DMS 273 (cell line): ENCODE measurements around the gene LKAAEAR1.
A peak's percentile ranks its signal among the peaks of the same experiment; 100 is the strongest.

Experiments used
- DNase-seq: peaks from one replicate; lab custom pipeline; 2025; ENCODE audit not compliant: unreplicated experiment; lab: John Stamatoyannopoulos, UW

The LKAAEAR1 gene

DNA sequence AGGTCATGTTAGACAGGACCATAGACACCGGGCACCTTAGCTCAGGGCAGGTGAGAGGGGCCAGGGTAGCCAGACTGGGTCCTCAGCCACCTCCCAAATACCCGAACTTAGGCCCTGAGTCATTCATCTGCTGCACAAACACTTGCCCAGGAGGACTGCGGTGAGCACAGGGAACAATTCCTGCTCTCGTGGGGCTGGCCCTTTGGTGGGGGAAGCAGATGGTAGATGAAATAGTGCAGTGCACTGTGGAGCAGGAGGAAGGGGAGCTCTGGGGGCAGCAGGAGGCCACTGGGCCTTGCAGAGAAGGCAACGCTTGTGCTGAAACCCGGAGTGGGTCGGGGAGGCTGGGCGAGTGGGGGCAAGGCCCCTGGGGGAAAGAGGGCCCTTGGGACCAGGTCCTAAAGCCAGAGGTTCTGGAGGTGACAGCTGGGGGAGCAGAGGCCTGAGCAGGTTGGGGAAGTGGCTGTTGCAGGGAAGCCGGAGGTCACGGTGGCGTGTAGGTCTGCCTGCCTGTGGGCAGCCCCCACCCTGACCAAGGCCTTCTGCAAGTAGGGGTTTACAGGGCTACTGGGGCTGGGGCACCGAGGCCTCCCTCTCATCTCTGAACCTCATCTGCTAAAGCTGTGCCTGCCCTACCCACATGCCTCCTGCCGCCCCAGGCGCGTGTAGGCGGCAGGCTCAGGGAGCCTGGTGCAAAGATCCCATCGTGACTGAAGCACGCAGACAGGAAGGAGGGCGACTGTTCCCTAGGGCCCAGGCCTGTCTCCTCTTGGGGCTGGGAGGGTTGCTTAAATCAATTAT is 27.8 kb upstream of the LKAAEAR1 start:
- peak; percentile 33 for DNase-seq

DNA sequence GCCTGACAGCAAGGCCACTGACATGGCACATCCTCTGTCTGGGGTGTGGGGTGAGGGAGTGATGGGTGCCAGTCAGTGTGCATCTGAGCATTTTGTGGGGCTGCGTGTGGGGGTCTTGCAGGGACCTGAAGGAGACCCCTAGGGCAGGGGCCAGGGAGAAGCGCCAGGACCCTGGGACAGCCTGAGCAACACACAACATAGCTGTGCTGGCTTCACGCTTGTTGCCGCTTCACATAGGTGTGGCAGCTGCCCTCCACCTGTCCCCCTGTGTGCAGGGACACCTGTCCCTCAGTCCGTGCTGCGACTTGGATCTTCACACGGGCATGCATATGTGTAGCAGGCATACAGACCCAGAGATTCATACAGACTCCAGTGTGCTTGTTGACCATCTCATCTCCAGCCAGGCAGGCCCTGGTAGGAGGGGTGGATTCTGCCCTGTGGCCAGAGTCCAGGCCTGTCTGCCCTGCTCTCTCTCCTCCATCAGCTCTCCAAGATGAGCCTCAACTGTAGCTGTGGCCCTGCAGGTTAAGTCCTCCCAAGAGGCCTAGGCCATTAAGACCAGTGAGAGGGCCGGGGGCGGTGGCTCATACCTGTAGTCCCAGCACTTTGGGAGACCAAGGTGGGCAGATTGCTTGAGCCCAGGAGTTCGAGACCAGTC is 26.3 kb upstream of the LKAAEAR1 start:
- DNase-seq, result no peak

DNA sequence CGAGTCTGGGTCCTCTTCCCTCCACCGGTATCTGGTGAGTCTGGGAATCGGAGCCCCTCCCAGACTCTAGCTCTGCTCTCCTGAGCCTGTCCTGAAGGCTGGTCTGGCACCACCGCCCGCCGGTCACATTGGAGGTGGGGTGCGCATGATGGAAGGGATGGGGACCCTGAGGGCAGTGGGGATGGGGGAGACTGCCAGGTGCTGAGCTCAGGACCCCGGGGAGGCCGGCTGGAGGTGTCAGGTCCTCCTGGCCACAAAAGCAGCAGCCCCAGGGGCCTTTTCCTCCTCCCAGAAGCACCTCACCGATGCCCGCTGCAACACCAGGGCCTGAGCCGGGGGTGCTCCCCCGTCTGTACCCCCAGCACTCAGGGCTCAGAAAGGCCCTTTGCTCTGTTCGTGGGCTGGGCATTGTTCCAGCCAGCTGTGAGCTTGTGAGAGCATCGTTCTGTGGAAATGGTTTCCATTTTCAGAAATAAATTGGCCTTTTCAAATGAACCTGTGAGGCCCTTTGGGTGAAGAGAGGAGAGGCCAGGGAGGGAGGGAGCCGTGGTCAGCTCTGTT is 25.7 kb upstream of the LKAAEAR1 start:
- no peak for DNase-seq

DNA sequence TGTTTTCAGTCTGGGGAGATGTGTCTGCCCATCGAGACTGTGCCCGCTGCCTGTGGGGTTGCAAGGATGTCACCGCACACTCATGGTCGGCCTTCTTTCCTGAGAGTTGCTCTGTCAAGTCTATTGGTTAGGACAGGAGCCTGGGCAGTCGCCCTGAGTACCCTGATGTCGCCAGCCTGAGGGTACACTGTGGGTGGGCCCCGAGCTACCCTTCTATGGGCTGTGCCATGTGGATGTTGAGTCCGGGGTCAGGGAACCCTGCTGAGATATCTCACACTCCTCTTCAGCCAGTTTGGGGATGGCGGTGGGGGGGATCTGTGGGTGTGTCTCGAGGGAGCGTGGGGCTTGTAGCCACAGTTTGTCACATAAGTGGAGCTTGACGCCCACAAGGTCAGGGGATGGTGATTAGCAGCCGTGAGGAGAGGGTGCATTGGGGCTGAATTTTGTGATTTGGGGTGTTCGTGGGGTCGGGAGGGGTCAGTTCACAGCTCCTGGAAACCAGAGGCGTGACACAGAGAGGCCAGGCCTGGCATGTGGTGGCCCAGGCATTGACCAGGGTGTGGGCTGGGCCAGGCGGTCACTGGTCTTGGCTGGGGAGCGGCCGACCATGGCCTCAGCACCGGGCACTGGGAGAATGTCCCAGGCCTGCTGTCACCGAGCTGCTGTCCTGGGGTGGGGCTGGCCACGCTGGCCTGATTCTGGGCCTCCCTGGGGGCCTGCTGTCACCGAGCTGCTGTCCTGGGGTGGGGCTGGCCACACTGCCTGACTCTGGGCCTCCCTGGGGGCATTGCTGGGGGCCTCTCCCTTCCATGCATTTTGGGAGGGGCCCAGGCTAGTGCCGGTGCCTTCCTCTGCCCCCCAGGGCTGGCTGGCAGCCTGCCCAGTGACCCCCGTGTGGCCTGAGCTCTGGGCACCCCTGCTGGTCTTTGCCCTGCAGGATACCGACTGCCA is 24.8 kb upstream of the LKAAEAR1 start:
- no peak for DNase-seq

DNA sequence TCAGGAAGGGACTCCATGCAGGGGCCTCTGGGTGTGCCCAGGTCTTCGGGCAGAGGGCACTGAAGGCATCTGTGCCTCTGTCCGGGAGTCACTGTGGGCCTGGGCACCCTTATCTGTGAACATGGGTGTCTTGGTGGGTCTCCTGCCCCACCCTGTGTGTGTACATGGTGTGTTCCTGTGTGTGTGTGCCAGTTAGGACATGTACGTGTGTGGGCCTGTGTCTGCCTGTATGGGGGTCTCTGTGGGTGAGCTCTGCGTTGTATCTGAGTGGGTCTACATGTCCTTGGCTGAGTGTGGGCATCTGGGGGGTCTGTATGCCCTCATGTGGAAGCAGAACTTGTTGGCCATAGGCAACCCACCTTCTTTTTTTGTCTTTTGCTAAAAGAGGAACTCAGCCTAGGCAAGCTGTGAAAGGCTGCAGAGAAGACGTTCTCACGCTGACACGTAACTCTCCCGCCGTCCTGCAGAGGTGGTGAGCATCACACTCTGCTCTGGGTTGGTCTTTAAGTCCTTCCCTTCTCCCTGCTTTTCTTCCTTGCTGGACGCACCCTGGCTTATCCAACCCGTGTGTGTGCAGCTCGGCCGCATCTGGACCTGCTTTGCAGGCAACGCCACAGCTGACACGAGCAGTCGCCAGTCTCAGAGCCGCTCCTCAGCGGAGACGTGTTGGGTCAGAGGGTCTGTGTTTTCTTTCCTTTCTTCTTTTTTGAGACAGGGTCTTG is 23.7 kb upstream of the LKAAEAR1 start:
- no peak for DNase-seq

DNA sequence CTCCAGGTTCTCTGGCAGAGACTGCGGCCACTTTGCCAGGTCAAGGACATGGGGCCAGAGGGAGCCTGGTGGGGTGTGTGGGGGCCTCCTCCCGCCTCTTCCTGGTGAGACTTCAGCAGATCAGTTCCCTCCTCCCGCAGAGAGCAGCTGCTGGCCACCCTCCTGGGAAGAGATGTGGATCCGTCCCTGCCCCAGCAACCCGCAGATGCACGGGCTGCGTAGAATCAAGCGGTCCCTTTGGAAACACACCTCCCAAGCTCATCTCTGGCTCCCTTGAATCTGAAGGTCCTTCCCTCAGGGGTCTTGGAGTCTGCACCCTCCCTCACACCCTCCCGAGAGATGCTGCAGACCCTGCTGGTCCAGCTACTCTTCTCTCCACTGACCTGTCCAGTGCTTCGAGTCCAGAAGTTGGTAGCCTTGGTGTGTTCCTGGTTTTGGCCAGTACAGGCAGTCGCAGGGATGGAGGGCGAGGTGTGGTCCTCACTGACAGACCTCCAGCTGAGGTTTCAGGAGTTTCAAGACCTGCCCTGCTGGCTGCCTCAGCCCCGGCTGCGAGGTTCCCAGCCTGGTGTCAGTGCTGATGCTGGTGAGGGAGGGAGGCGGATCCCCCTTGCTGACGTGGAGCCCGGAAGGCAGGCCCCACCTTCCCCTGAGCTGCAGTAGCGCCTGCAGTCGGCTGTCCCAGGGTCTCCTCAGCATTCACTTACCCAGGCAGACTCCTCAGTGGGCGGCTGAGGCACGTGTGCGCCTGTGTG is 23.0 kb upstream of the LKAAEAR1 start, which contains the start of gene NPBWR2:
NPBWR2 (minus strand) TSS at position 585 of the 755 bp plus-strand sequence. CDS start 734 bp downstream, outside the sequence.
- DNase-seq, result peak; percentile 45

DNA sequence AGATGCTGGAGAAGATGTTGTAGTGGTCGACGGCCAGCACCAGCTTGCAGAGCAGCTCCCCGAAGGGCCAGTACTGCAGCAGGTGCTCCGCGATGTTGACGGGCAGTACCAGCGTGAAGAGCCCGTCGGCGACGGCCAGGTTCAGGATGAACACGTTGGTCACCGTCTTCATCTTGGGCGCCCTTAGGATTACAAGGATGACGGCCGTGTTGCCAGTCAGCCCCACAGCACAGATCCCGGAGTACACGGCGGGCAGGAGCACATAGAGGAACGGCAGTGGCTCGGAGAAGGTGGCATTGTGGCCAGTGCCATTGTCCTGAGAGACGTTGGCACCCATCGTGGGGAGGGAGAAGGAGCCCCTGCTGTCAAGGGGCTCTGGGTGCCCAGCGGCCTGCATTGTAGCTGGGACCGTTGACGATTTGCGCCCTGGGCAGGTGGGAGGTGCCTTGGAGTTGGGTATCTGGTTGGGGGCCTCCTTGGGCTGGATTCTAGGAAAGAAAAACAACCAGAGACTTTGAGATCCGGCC is 22.3 kb upstream of the LKAAEAR1 start:
- DNase-seq, result no peak

DNA sequence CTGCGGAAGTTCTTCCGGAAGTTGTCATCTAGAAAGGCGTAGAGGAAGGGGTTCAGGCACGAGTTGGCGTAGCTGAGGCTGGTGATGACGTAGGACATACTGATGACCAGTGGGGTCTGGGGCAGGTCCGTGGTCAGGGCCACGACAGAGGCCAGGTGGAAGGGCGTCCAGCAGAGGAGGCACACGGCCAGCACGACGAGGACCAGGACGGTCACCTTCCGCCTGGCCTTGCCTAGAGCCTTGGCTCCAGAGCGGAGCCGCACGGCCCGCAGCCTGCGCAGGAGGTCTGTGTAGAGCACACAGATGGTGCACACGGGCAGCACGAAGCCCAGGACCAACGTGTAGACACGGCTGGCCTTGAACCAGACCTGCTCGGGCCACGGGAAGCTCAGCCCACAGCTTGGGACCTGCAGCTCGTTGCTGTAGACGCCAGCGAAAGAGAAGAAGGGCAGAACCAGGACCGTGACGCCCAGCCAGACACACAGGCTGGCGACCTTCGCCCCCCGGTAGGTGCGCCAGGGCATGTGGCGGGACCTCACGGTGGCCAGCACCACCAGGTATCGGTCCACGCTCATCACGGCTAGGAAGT is 21.7 kb upstream of the LKAAEAR1 start:
- DNase-seq, result no peak

DNA sequence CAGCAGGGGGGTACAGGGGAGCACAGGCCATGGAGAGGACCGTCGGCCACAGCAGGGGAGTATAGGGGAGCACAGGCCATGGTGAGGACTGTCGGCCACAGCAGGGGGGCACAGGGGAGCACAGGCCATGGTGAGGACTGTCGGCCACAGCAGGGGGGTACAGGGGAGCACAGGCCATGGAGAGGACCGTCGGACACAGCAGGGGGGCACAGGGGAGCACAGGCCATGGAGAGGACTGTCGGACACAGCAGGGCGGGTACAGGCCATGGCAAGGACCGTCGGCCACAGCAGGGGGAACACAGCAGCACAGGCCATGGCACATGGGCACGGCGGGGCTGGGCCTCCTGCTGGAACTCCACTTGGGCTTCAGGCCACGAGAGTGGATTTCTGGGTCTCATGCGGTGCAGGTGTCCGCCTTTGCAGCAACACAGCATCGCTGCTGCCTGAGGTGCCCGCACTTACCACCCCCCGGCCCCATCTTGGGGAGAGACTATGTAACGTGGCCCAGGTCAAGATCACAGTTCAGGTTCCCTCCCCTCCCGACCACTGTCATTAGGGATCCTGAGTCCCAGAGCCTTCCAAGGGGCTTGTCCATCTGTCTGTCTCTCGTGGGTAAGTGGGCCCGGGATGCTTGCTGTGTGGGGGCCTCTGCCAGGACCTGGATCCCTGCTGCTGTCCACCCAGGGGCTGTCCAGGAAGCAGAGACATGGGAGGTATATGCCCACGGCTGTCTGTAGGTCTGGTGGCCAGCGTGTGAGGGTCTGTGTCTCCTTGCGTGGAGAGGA is 20.7 kb upstream of the LKAAEAR1 start:
- no peak for DNase-seq

DNA sequence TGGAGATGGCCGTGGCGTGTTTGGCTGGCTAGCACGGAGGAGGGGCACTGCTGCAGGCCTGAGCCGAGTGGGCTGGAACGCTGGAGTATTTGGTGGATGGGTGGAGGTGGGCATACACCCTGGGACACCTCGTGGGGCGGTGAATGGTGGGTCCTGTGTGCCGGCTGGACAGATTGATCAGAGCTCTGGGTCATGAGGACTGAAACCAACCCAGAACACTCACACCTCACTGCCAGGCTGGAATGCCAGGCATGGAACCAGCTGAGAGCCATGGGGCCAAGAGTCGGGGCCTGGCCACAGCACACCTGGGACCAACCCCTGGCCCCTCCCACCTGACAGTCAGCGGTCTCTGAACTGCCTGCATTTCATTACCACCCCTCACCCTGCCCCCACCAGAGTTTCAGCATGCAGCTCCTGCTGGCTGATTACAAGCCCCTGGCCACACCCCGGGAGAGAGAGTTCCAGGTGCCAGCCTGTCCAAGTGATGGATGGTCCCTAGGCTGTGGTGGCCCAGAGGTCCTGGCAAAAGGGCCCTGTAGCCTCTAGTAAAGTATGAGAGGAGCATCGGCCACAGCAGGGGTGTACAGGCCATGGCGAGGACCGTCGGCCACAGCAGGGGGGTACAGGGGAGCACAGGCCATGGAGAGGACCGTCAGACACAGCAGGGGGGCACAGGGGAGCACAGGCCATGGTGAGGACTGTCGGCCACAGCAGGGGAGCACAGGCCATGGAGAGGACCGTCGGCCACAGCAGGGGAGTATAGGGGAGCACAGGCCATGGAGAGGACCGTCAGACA is 19.9 kb upstream of the LKAAEAR1 start:
- no peak for DNase-seq

DNA sequence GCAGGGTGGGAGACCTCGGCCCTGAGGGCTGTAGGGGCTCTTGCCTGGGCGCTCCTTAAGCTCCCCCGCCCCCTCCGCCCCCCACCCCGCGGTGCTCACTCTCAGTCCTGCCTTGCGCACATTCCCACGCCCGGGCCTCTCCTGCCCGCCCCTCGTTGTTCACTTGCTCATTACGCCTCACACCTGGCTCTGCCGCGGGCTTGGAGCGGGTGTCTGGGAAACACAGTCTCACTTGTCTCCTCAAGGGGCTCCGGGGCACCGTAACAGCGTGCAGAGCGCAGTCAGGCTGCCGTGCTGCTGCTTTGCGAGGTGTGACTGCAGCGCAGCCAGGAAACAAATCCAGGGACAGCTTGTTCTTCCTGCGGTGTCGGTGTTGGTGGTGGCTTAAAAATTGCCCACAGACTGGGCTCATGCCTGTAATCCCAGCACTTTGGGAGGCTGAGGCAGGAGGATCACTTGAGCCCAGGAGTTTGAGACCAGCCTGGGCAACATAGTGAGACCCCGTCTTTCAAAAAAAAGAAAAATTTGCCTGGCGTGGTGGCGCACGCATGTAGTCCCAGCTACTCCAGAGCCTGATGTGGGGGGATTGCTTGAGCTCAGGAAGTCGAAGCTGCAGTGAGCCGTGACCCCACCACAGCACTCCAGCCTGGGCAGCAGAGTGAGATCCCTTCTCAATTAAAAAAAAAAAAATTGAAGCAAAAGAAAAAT is 18.6 kb upstream of the LKAAEAR1 start:
- DNase-seq, result peak; percentile 75

DNA sequence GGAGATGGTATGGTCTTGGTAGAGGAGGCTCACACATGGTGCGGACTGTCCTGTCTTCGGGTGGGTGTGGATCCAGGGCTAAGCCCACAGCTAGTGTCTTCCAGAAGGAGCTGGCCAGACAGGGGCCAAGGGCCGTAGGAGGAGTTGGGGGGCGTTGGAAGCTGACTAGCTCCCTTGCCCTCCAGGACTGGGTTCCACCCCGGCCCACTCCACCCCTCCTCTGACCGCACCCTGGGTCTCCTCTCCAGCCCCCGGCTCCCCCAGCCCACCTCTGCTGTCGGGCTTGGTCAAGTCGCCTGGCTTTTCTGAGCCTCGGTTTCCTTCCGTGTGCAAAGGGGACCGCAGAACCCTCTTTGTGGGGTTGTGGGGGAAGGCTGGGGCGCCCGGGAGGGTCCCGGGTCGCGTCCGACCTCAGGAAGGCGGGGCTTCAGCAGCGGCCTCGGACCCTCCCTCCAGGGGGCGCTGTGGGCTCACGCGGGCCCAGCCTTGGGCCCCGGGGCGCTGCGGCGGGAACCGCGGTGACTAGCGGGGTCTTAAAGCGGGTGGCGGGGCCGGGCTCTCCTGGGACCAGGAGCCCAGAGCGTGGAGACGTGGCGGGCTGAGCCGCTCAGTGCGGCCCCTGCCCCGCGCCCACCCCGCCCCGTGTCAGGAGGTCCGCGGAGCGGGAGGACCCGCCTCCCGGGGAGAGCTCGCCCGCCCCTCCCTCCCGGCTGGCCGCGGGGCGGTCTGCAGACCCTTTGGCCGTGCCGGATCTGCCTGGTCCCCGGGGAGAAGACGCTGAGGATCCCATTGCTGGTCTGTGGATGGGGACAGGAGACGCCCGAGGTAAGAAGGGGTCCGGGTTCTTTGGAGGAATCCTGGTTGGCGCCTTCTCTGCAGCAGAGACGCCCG is 17.8 kb upstream of the LKAAEAR1 start:
- peak; percentile 87 for DNase-seq

DNA sequence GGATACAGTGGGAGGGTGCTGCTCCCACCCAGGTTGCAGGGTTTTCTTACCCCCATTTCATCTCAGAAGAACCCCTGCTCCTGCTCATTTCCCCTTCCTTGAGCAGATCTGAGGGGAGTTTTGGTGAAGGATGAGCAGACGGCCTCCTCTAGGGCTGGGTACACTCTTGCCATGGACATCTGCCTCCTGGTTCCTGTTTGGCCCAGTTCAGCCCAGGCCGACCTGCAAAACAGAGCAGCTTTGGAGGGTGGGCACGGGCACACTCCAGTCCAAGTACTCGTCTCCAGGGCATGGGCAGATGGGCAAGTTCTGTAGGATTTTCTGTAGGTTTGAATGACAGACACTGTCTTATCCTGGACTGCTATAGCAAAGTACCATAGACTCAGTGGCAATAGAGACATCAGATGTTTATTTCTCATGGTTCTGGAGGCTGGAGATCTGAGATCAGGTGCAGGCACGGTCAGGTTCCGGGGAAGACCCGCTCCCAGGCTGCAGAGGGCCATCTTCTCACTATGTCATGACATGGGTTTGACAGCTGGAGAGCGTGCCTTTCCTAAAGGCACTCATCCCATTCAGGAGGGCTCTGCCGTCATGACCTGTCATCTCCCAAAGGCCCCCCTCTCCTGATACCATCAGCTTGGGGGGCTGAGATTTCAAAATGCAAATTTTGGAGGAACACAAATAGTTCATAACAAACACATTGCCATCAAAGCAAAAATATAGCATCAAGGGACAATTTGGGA is 16.9 kb upstream of the LKAAEAR1 start:
- DNase-seq, result no peak

DNA sequence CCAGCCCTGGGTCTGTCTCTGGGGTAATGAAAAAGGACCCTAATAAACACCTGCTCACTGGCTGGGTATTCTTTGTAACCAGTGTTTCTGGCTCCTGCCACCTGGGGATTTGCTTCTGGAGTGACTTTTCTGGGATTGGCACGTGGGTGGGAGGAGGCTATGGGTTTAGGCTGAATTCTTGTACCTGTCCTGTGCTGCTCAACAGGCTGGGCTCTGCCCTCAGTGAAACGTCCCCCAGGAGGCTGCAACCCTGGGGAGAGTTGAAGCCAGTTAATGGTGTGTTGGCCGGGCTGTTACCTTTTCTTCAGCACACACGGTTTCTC is 16.3 kb upstream of the LKAAEAR1 start:
- no peak for DNase-seq

DNA sequence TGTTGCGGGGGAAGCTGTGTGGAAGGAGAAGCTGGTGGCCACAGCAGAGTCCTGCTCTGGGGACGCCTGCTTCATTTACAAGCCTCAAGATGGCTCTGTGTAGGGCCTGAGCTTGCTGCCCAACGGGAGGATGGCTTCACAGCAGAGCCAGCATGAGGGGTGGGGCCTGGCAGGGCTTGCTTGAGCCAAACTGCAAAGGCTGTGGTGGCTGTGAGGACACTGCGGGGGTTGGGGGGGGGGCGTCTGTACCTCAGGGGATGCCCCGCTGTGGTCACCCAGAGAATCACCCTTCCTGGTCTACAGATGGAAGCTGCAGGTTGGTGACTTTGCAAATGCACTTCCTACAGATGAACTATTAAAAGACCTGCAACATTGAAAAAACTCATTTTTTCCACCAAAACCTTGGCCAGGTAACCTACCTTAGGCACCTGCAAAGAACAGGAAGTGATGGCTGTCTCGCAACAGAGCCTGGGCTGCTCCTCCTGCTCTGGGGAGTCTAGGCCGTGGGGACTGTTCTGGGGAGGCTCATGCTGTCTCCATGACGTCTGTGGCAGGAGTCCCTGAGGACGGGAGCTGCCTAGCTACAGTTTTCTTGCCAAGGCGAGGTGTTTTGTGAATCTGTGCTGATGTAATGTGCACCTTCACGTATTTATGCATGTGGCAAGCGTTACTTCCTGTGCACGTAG is 15.8 kb upstream of the LKAAEAR1 start:
- no peak for DNase-seq
